NOMO-1 treated with DMSO at 0.1 percent for 48 hours (cell line): ENCODE results near the gene HNRNPR.
"Not testable (repeated sequence)": the region's sequence is repeated elsewhere in the genome, so short reads cannot be mapped to it uniquely, and the experiment has no call there.

Experiments
- DNase-seq: peaks from one replicate; lab custom pipeline; 2025; ENCODE audit not compliant: unreplicated experiment; lab: John Stamatoyannopoulos, UW

Gene HNRNPR

GRCh38 chr1:23257371-23257770 is 86.7 kb downstream of the HNRNPR start:
- DNase-seq = not testable (repeated sequence)
